SK-N-SH (cell line): ENCODE data around the gene SEMA3B. TPM values are rescaled to one million over a fixed set of nuclear protein-coding genes. Genes with fewer than 3 reads are reported as not detected.
"Not testable (repeated sequence)": the region's sequence is repeated elsewhere in the genome, so short reads cannot be mapped to it uniquely, and the experiment has no call there.

Experiments used
- CTCF ChIA-PET: fragments of 300-600, 350-600 bp; formaldehyde crosslinking; extraction: SDS; loops from one replicate; lab custom pipeline; 2021; lab: Yijun Ruan, JAX
- POLR2A ChIA-PET: fragments of 350-600 bp; sonication (Branson Sonifier 250); formaldehyde crosslinking; extraction: SDS; loops from one replicate; lab custom pipeline; 2020; ENCODE audit warnings: antibody characterized with exemption, inconsistent platforms; lab: Yijun Ruan, JAX
- DNase-seq: peaks from one replicate; pipeline ENCODE4 v3.0.0; 2012
- H2AFZ ChIP-seq: fragments of 200-600 bp; sonication (generic); 2 replicates; pipeline ENCODE4 v1.8.1; 2016; ENCODE audit warnings: antibody characterized with exemption, mild to moderate bottlenecking, low read depth
- H3F3A ChIP-seq: fragments of 200-600 bp; sonication (generic); replicated peaks from 2 replicates; pipeline ENCODE3; 2016; ENCODE audit warnings: antibody characterized with exemption, mild to moderate bottlenecking; ENCODE audit not compliant: insufficient read depth
- H3K27ac ChIP-seq, 2 experiments: fragments of 200-500 bp in 1 of 2; fragments of 200-600 bp in 1 of 2; sonication (Bioruptor generic) in 1 of 2; sonication (generic), shearing (Covaris generic) in 1 of 2; 2 replicates each; pipeline versions ENCODE4 v1.5.1 to v1.6.1; 2014 to 2016; ENCODE audit warnings: low read depth in 2 of 2, inconsistent platforms in 1 of 2, low read length in 1 of 2, mild to moderate bottlenecking in 1 of 2, mixed read lengths in 1 of 2
- H3K27me3 ChIP-seq: fragments of 200-600 bp; sonication (generic), shearing (Covaris generic); 2 replicates; pipeline ENCODE4 v1.6.1; 2016; ENCODE audit warnings: mixed run types; ENCODE audit not compliant: insufficient read depth
- H3K36me3 ChIP-seq, 2 experiments: fragments of 200-500 bp in 1 of 2; fragments of 200-600 bp in 1 of 2; sonication (Bioruptor generic) in 1 of 2; sonication (generic) in 1 of 2; replicated peaks in 1 of 2; 2 replicates each; pipeline versions ENCODE3 to v1.5.1; 2014 to 2016; ENCODE audit warnings: low read length in 1 of 2, mild to moderate bottlenecking in 1 of 2; ENCODE audit not compliant: insufficient read depth in 2 of 2, control insufficient read depth in 1 of 2
- H3K4me1 ChIP-seq, 2 experiments: fragments of 200-500 bp in 1 of 2; fragments of 200-600 bp in 1 of 2; sonication (Bioruptor generic) in 1 of 2; sonication (generic), shearing (Covaris generic) in 1 of 2; 2 replicates each; pipeline versions ENCODE4 v1.5.1 to v1.6.1; 2014 to 2016; ENCODE audit warnings: low read depth in 1 of 2, low read length in 1 of 2, mixed run types in 1 of 2; ENCODE audit not compliant: insufficient read depth in 2 of 2, control insufficient read depth in 1 of 2
- H3K4me2 ChIP-seq: fragments of 200-600 bp; sonication (generic), shearing (Covaris generic); 2 replicates; pipeline ENCODE4 v1.6.1; 2017; ENCODE audit warnings: mixed run types
- H3K4me3 ChIP-seq, 2 experiments: fragments of 200-500 bp in 1 of 2; fragments of 200-600 bp in 1 of 2; sonication (Bioruptor generic) in 1 of 2; sonication (generic), shearing (Covaris generic) in 1 of 2; 2 replicates each; pipeline versions ENCODE4 v1.5.1 to v1.8.1; 2014 to 2016; ENCODE audit warnings: low read depth in 2 of 2, inconsistent platforms in 1 of 2, low read length in 1 of 2, mild to moderate bottlenecking in 1 of 2, mixed read lengths in 1 of 2, moderate library complexity in 1 of 2
- H3K79me2 ChIP-seq: fragments of 200-600 bp; sonication (generic); 2 replicates; pipeline ENCODE4 v1.8.1; 2017; ENCODE audit warnings: mild to moderate bottlenecking; ENCODE audit not compliant: insufficient read depth
- H3K9ac ChIP-seq: fragments of 200-600 bp; sonication (generic); 2 replicates; pipeline ENCODE4 v1.6.1; 2017; ENCODE audit warnings: mixed run types
- H3K9me2 ChIP-seq: fragments of 200-600 bp; sonication (generic); 2 replicates; pipeline ENCODE4 v1.6.1; 2017; ENCODE audit warnings: mixed run types
- H3K9me3 ChIP-seq: fragments of 200-600 bp; sonication (generic); 2 replicates; pipeline ENCODE4 v1.6.1; 2017; ENCODE audit warnings: mixed run types, mild to moderate bottlenecking, moderate library complexity
- H4K20me1 ChIP-seq: fragments of 200-600 bp; sonication (generic); 2 replicates; pipeline ENCODE4 v1.6.1; 2017; ENCODE audit warnings: mild to moderate bottlenecking, mixed run types; ENCODE audit not compliant: insufficient read depth
- CHD2 ChIP-seq: fragments of 150-350 bp; IDR thresholded peaks from 2 replicates; pipeline ENCODE4 v1.6.1; 2018; ENCODE audit warnings: low read length; ENCODE audit not compliant: partially characterized antibody
- FOSL2 ChIP-seq: IDR thresholded peaks from 2 replicates; pipeline ENCODE4 v1.4.0; 2012; ENCODE audit warnings: low read depth, mild to moderate bottlenecking, moderate library complexity, borderline replicate concordance
- GABPA ChIP-seq: IDR thresholded peaks from 2 replicates; pipeline ENCODE4 v1.4.0; 2012; ENCODE audit warnings: low read depth, mild to moderate bottlenecking
- GATA2 ChIP-seq: sonication (generic); formaldehyde crosslinking; IDR thresholded peaks from 2 replicates; pipeline ENCODE4 v1.5.0; 2020; ENCODE audit warnings: mild to moderate bottlenecking, missing genetic modification reagents
- IRF3 ChIP-seq: fragments of 150-350 bp; IDR thresholded peaks from 2 replicates; pipeline ENCODE4 v1.6.1; 2016; ENCODE audit warnings: mild to moderate bottlenecking, low read depth, low read length
- MAX ChIP-seq: IDR thresholded peaks from 2 replicates; pipeline ENCODE4 v1.4.0; 2012; ENCODE audit warnings: low read depth
- MEF2A ChIP-seq: IDR thresholded peaks from 2 replicates; pipeline ENCODE4 v1.4.0; 2012; ENCODE audit warnings: low read depth, borderline replicate concordance
- RCOR1 ChIP-seq: fragments of 150-350 bp; IDR thresholded peaks from 2 replicates; pipeline ENCODE4 v1.6.1; 2017; ENCODE audit warnings: antibody characterized with exemption, low read length
- WGBS: methylation state at CpG from one replicate; pipeline ENCODE4 v1.1.6; 2017; ENCODE audit warnings: low lambda C conversion rate; 5-methylcytosine and 5-hydroxymethylcytosine counted together
- polyA plus RNA-seq, 3 experiments: library from polyadenylated mRNA; depleted of rRNA; stranded (reverse); fragments of >200 nt; gene quantifications; 2 replicates each; pipeline ENCODE4 v1.2.3, GENCODE V29; 2012
- TF ChIP-seq, protein P1 (sequence below): IDR thresholded peaks from 2 replicates; pipeline ENCODE4 v1.4.0; 2012; ENCODE audit warnings: low read depth, borderline replicate concordance

The SEMA3B gene
- polyA plus RNA-seq, 1 of the 3 experiments (the other 2 are of a cell fraction) = 14.9 TPM

DNA sequence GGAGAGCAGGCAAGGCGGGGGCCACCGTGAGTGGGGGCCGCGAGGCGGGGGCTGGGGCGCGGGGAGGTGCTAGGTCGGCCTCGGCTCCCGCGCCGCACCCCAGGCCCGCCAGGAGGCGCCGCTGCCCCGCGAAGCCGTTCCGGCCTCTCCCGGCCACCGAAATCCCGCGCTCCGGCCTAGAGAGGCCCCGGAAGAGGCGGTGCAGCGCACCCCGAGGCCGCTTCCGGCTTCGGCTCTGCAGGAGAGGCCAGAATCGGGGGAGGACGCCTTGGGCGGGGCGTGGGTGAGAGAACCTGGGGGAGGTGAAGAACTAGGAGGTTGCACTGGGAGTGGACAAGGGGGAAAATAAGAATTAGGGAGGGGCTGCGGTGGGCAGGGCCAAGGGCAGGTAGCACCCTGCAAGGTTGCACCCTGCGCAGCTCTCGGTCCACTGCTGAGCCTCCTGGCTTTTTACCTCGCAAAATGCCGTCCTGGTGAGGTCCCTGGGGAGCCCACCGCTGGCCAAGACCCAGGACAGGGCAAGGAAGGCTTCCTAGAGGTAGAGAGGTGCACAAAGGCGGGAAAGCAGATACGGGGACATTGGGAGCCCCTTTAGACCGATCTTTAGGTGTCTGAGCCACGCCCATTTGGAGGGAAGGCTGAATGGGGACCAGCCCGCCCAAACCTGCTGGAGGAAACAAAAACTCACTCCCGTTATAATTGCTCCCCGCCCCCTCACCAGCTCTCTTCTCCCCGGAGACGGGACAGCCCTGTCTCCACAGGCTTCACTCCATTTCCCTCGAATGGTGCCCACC, 41.4 kb upstream of the SEMA3B start (continued):
- TF ChIP-seq IRF3 = no peak
- TF ChIP-seq CHD2 = peak; percentile 75
- TF ChIP-seq, protein P1, sequence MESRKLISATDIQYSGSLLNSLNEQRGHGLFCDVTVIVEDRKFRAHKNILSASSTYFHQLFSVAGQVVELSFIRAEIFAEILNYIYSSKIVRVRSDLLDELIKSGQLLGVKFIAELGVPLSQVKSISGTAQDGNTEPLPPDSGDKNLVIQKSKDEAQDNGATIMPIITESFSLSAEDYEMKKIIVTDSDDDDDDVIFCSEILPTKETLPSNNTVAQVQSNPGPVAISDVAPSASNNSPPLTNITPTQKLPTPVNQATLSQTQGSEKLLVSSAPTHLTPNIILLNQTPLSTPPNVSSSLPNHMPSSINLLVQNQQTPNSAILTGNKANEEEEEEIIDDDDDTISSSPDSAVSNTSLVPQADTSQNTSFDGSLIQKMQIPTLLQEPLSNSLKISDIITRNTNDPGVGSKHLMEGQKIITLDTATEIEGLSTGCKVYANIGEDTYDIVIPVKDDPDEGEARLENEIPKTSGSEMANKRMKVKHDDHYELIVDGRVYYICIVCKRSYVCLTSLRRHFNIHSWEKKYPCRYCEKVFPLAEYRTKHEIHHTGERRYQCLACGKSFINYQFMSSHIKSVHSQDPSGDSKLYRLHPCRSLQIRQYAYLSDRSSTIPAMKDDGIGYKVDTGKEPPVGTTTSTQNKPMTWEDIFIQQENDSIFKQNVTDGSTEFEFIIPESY = 0 out of 2 replicates have a peak, but pooled peaks have one; percentile 21
- peak; percentile 82 for TF ChIP-seq MAX
- peak; percentile 10; the same call in 1 of the 2 replicates for TF ChIP-seq FOSL2
- no peak for TF ChIP-seq RCOR1
- peak; percentile 94 for TF ChIP-seq GABPA
- no peak; the same call in 1 of the 2 replicates for TF ChIP-seq GATA2 (CRISPR knock-in tag)
- no peak for TF ChIP-seq MEF2A

- H4K20me1 ChIP-seq, H3K9me2 ChIP-seq, H3K27me3 ChIP-seq, H3K9me3 ChIP-seq, POLR2A ChIA-PET, H3F3A ChIP-seq, H3K79me2 ChIP-seq, H3K4me1 ChIP-seq, H3K36me3 ChIP-seq, DNase-seq: not testable (repeated sequence)
- WGBS = 67% methylated on average over 15 of the region's 15 CpGs
- H3K4me2 ChIP-seq = peak overlapping the region; percentile 90
- H2AFZ ChIP-seq = peak overlapping the region; percentile 65
- peak overlapping the region; percentile 61 for H3K9ac ChIP-seq
- H3K4me3 ChIP-seq = peak overlapping the region; percentile 73 to 77
- peak overlapping the region; percentile 16 to 84; a peak in 1 of 4 replicates for H3K27ac ChIP-seq
- CTCF ChIA-PET = interaction anchor here (0.9 to 61.6 kb wide), 12 partner anchors 9 to 107 kb away, joined by 3 to 1375 read pairs (median 34); partner anchors contain the start of genes GNAI2, GNAT1, IFRD2 and LSMEM2
Observed at GRCh38 chr3:50228184-50228763, 40.7 kb upstream of the SEMA3B start.
